Measurements from ENCODE around the gene ABCA13.

ABCA13 gene

GRCh38 chr7:48183370-48183743 is 12.1 kb downstream of the ABCA13 start:
- no peak overlapping the region for H2AFZ ChIP-seq (ENCODE audit: low read depth, low read length)
- H3K79me1 ChIP-seq (replicated peaks; ENCODE audit: low read length, poor library complexity, severe bottlenecking), result no peaks in the 10 kb centered on the region
- H3K23ac ChIP-seq (ENCODE audit: low read length in 2 of 2), result no peak overlapping the region
- H3K9me3 ChIP-seq (ENCODE audit: control insufficient read depth, low read length), result peaks cover 16% of the 10 kb centered on the region
- H3K4me2 ChIP-seq (ENCODE audit: low read length, poor library complexity, severe bottlenecking), result no peak overlapping the region
- H3K4ac ChIP-seq (ENCODE audit: low read depth in 1 of 2, low read length in 2 of 2), result no peak overlapping the region
- no peak overlapping the region for H3K14ac ChIP-seq (ENCODE audit: low read length in 2 of 2)
- H2BK15ac ChIP-seq (ENCODE audit: low read depth, poor library complexity, severe bottlenecking), result no peak overlapping the region
- no peak overlapping the region for H3K27ac ChIP-seq (ENCODE audit: low read length, poor library complexity, severe bottlenecking)
- H4K8ac ChIP-seq (ENCODE audit: low read length), result no peak overlapping the region
- peak; percentile 9 for DNase-seq
- H2BK120ac ChIP-seq (ENCODE audit: low read depth, low read length), result no peak overlapping the region
- no peaks in the 10 kb centered on the region for H3K27me3 ChIP-seq (ENCODE audit: control insufficient read depth in 1 of 2, insufficient read depth in 1 of 2, low read length in 2 of 2)
- H2BK12ac ChIP-seq (ENCODE audit: low read length in 2 of 2), result no peak overlapping the region
- H2BK5ac ChIP-seq (ENCODE audit: low read depth, low read length, poor library complexity, severe bottlenecking), result no peak overlapping the region
- H4K91ac ChIP-seq (ENCODE audit: low read length), result no peak overlapping the region
- H3K18ac ChIP-seq (ENCODE audit: low read depth in 1 of 2, low read length in 2 of 2), result no peak overlapping the region
- WGBS, result 70% methylated on average over 5 of the region's 5 CpGs
- H3K4me1 ChIP-seq (ENCODE audit: control insufficient read depth, insufficient read depth, low read depth, low read length), result no peaks in the 10 kb centered on the region
- H3K9ac ChIP-seq (ENCODE audit: low read length), result no peak overlapping the region
- H2AK5ac ChIP-seq (ENCODE audit: low read length, severe bottlenecking), result no peak overlapping the region
- no peaks in the 10 kb centered on the region for H3K36me3 ChIP-seq (ENCODE audit: control insufficient read depth in 1 of 2, insufficient read depth in 2 of 2, low read depth in 1 of 2, low read length in 2 of 2)
- H3K4me3 ChIP-seq (ENCODE audit: insufficient read depth in 1 of 2, low read depth in 1 of 2, low read length in 2 of 2), result no peak overlapping the region

DNA sequence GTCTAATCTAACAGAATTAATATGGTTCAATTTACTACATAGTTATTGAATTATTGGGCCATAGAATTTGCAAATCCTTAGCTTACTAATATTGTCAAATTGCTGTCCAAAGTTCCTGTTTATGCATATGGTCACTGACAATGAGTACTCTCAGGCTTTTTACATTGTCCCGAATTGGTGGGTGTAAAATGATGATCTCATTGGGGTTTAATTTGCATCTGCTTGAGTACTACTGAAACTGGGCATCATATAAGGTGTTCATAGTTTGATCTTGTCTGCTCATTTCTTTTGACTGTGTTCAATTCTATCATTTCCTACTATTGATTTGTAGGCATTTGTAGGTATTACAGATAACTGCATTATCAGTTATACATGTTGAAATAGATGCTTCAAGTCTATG is 12.7 kb downstream of the ABCA13 start:
- Histone ChIP-seq H2AK5ac (ENCODE audit: low read length, severe bottlenecking) (no peak overlapping the region), H3K23ac (ENCODE audit: low read length in 2 of 2) (no peak overlapping the region), H2AFZ (ENCODE audit: low read depth, low read length) (no peak overlapping the region), H3K79me1 (replicated peaks; ENCODE audit: low read length, poor library complexity, severe bottlenecking) (no peaks in the 10 kb centered on the region), H3K9ac (ENCODE audit: low read length) (no peak overlapping the region), H3K9me3 (ENCODE audit: control insufficient read depth, low read length) (peaks cover 22% of the 10 kb centered on the region), H4K8ac (ENCODE audit: low read length) (no peak overlapping the region), H3K36me3 (ENCODE audit: control insufficient read depth in 1 of 2, insufficient read depth in 2 of 2, low read depth in 1 of 2, low read length in 2 of 2) (no peaks in the 10 kb centered on the region), H2BK12ac (ENCODE audit: low read length in 2 of 2) (no peak overlapping the region), H3K18ac (ENCODE audit: low read depth in 1 of 2, low read length in 2 of 2) (no peak overlapping the region), H3K4me2 (ENCODE audit: low read length, poor library complexity, severe bottlenecking) (no peak overlapping the region), H3K27me3 (ENCODE audit: control insufficient read depth in 1 of 2, insufficient read depth in 1 of 2, low read length in 2 of 2) (no peaks in the 10 kb centered on the region), H3K4me3 (ENCODE audit: insufficient read depth in 1 of 2, low read depth in 1 of 2, low read length in 2 of 2) (no peak overlapping the region), H3K4me1 (ENCODE audit: control insufficient read depth, insufficient read depth, low read depth, low read length) (no peaks in the 10 kb centered on the region), H3K14ac (ENCODE audit: low read length in 2 of 2) (no peak overlapping the region), H2BK5ac (ENCODE audit: low read depth, low read length, poor library complexity, severe bottlenecking) (no peak overlapping the region), H2BK120ac (ENCODE audit: low read depth, low read length) (no peak overlapping the region), H3K27ac (ENCODE audit: low read length, poor library complexity, severe bottlenecking) (no peak overlapping the region), H3K4ac (ENCODE audit: low read depth in 1 of 2, low read length in 2 of 2) (no peak overlapping the region), H2BK15ac (ENCODE audit: low read depth, poor library complexity, severe bottlenecking) (no peak overlapping the region), H4K91ac (ENCODE audit: low read length) (no peak overlapping the region)
- 53% methylated on average over 1 of the region's 1 CpG for WGBS
- DNase-seq, result no peak

DNA sequence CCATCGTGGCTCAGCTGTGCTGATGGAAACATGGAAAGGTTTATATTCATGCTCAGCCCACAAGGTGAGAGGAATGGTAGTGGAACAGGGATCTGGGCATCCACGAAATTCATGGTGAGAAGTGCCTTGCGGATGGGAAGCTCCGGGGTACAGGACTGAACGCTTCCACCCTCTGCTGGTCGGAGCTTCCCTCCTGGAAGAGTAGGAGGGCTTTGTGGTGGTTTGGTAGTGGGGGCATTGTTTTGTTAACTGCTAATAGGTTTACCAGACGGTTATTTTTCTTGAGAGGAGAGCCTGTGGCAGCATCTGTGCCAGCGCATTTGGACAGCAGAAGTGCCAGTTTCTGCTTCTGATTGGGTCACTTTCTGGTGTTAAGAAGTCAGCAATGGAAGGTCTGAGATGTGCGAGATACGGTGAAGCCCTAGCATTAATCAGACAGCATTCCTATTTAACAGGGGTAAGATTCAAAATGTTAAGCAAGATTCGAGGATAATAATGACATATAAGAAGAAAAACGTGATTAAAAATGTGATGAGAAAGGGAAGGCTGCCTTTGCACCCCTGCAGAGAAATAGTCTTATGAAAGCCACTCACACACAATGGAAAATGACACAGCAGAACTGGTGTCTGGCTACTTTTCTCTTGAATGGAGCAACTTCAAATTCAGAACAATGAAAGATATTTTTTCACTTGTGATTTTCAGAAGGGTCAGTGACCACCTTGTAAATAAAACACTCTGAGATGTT is 17.7 kb downstream of the ABCA13 start:
- H2BK12ac ChIP-seq (ENCODE audit: low read length in 2 of 2), result no peak overlapping the region
- WGBS, result 82% methylated on average over 12 of the region's 12 CpGs

DNA sequence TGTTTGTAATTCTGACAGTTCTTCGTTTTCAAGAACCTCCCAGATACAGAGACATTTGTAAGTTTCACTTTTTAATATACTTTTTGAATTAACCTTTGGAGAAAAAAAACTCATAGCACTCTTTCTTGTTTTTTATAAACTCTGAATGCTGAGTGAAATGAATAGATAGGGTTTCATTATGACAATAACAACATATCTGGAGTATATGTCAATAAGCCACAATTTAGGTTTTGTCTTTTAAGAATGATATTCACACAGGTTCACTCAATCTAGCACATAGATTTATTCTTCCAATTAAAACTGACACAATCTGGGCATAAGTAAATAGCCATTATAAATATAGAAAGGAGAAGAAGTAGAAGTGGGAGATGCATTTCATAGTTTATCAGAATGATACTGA is 21.7 kb downstream of the ABCA13 start:
- H4K91ac ChIP-seq (ENCODE audit: low read length), result no peak overlapping the region
- no peak overlapping the region for H3K18ac ChIP-seq (ENCODE audit: low read depth in 1 of 2, low read length in 2 of 2)
- H2AK5ac ChIP-seq (ENCODE audit: low read length, severe bottlenecking), result no peak overlapping the region

More for the DNA sequence above, 17.7 kb downstream of the ABCA13 start:
- DNase-seq, result no peak
- H3K36me3 ChIP-seq (ENCODE audit: control insufficient read depth in 1 of 2, insufficient read depth in 2 of 2, low read depth in 1 of 2, low read length in 2 of 2), result no peaks in the 10 kb centered on the region
- no peaks in the 10 kb centered on the region for H3K27me3 ChIP-seq (ENCODE audit: control insufficient read depth in 1 of 2, insufficient read depth in 1 of 2, low read length in 2 of 2)
- H3K9ac ChIP-seq (ENCODE audit: low read length), result no peak overlapping the region
- peaks cover 27% of the 10 kb centered on the region for H3K9me3 ChIP-seq (ENCODE audit: control insufficient read depth, low read length)
- no peak overlapping the region for H4K91ac ChIP-seq (ENCODE audit: low read length)
- H2BK120ac ChIP-seq (ENCODE audit: low read depth, low read length), result no peak overlapping the region
- no peak overlapping the region for H2BK5ac ChIP-seq (ENCODE audit: low read depth, low read length, poor library complexity, severe bottlenecking)
- H3K14ac ChIP-seq (ENCODE audit: low read length in 2 of 2), result no peak overlapping the region
- H3K4me3 ChIP-seq (ENCODE audit: insufficient read depth in 1 of 2, low read depth in 1 of 2, low read length in 2 of 2), result no peak overlapping the region
- H3K23ac ChIP-seq (ENCODE audit: low read length in 2 of 2), result no peak overlapping the region
- no peak overlapping the region for H3K4ac ChIP-seq (ENCODE audit: low read depth in 1 of 2, low read length in 2 of 2)
- H4K8ac ChIP-seq (ENCODE audit: low read length), result no peak overlapping the region
- H2AK5ac ChIP-seq (ENCODE audit: low read length, severe bottlenecking), result no peak overlapping the region
- H2BK15ac ChIP-seq (ENCODE audit: low read depth, poor library complexity, severe bottlenecking), result no peak overlapping the region
- H2AFZ ChIP-seq (ENCODE audit: low read depth, low read length), result no peak overlapping the region
- no peaks in the 10 kb centered on the region for H3K79me1 ChIP-seq (replicated peaks; ENCODE audit: low read length, poor library complexity, severe bottlenecking)
- no peak overlapping the region for H3K4me2 ChIP-seq (ENCODE audit: low read length, poor library complexity, severe bottlenecking)
- H3K27ac ChIP-seq (ENCODE audit: low read length, poor library complexity, severe bottlenecking), result no peak overlapping the region
- H3K18ac ChIP-seq (ENCODE audit: low read depth in 1 of 2, low read length in 2 of 2), result no peak overlapping the region
- H3K4me1 ChIP-seq (ENCODE audit: control insufficient read depth, insufficient read depth, low read depth, low read length), result no peaks in the 10 kb centered on the region

More for the DNA sequence above, 21.7 kb downstream of the ABCA13 start:
- no peak overlapping the region for H2BK5ac ChIP-seq (ENCODE audit: low read depth, low read length, poor library complexity, severe bottlenecking)
- no peak overlapping the region for H3K4ac ChIP-seq (ENCODE audit: low read depth in 1 of 2, low read length in 2 of 2)
- H3K14ac ChIP-seq (ENCODE audit: low read length in 2 of 2), result no peak overlapping the region
- no peak overlapping the region for H2BK15ac ChIP-seq (ENCODE audit: low read depth, poor library complexity, severe bottlenecking)
- no peak overlapping the region for H2BK120ac ChIP-seq (ENCODE audit: low read depth, low read length)
- no peaks in the 10 kb centered on the region for H3K4me1 ChIP-seq (ENCODE audit: control insufficient read depth, insufficient read depth, low read depth, low read length)
- no peak overlapping the region for H3K4me3 ChIP-seq (ENCODE audit: insufficient read depth in 1 of 2, low read depth in 1 of 2, low read length in 2 of 2)
- H3K9me3 ChIP-seq (ENCODE audit: control insufficient read depth, low read length), result peaks cover 14% of the 10 kb centered on the region
- H3K36me3 ChIP-seq (ENCODE audit: control insufficient read depth in 1 of 2, insufficient read depth in 2 of 2, low read depth in 1 of 2, low read length in 2 of 2), result no peaks in the 10 kb centered on the region
- DNase-seq, result no peak
- no peaks in the 10 kb centered on the region for H3K79me1 ChIP-seq (replicated peaks; ENCODE audit: low read length, poor library complexity, severe bottlenecking)
- H3K4me2 ChIP-seq (ENCODE audit: low read length, poor library complexity, severe bottlenecking), result no peak overlapping the region
- H4K8ac ChIP-seq (ENCODE audit: low read length), result no peak overlapping the region
- no CpG with 5 or more reads among the region's 1 CpG for WGBS
- no peak overlapping the region for H3K23ac ChIP-seq (ENCODE audit: low read length in 2 of 2)
- H2AFZ ChIP-seq (ENCODE audit: low read depth, low read length), result no peak overlapping the region
- no peak overlapping the region for H3K9ac ChIP-seq (ENCODE audit: low read length)
- H3K27ac ChIP-seq (ENCODE audit: low read length, poor library complexity, severe bottlenecking), result no peak overlapping the region
- H3K27me3 ChIP-seq (ENCODE audit: control insufficient read depth in 1 of 2, insufficient read depth in 1 of 2, low read length in 2 of 2), result peaks cover 0 to 4% of the 10 kb centered on the region in 2 experiments
- no peak overlapping the region for H2BK12ac ChIP-seq (ENCODE audit: low read length in 2 of 2)
